Urinary bladder (tissue), 4 donors: ENCODE measurements around the gene STK38L. TPM values are rescaled to one million over a fixed set of nuclear protein-coding genes. Genes with fewer than 3 reads are reported as not detected.
"Not testable (repeated sequence)": the region's sequence is repeated elsewhere in the genome, so short reads cannot be mapped to it uniquely, and the experiment has no call there.

Experiments
- DNase-seq: peaks from one replicate; pipeline ENCODE4 v3.0.0-alpha.2; 2015; ENCODE audit errors: extremely low spot score
- H3K27ac ChIP-seq: one replicate; pipeline ENCODE4 v1.5.1; 2013; ENCODE audit warnings: low read depth, mild to moderate bottlenecking, moderate library complexity
- H3K36me3 ChIP-seq: one replicate; pipeline ENCODE4 v1.6.1; 2013; ENCODE audit warnings: mild to moderate bottlenecking, moderate library complexity; ENCODE audit not compliant: insufficient read depth
- H3K4me1 ChIP-seq: one replicate; pipeline ENCODE4 v1.6.1; 2013; ENCODE audit warnings: mild to moderate bottlenecking, moderate library complexity; ENCODE audit not compliant: insufficient read depth
- H3K4me3 ChIP-seq: one replicate; pipeline ENCODE4 v1.5.1; 2013; ENCODE audit warnings: low read depth, low read length
- WGBS: extraction: QIAGEN DNeasy Blood & Tissue Kit; methylation state at CpG from one replicate; pipeline ENCODE4 v1.1.7; 2013; 5-methylcytosine and 5-hydroxymethylcytosine counted together
- polyA plus RNA-seq: library from polyadenylated mRNA; stranded (reverse); fragments of 200-250 nt; gene quantifications from one replicate; pipeline ENCODE4 v1.2.3, GENCODE V29; 2013
- total RNA-seq: library from RNA; depleted of rRNA; stranded (reverse); fragments of >200 nt; gene quantifications from one replicate; pipeline ENCODE4 v1.2.3, GENCODE V29; 2014
- donor health status: healthy with polysubstance abuse.
- donor health status: healthy.

Gene STK38L
- total and polyA plus RNA-seq, 2 donors, result 19.1 to 77.1 TPM

- Histone ChIP-seq H3K4me3 (no peak overlapping the region), H3K4me1 (no peaks in the 10 kb centered on the region), H3K36me3 (no peaks in the 10 kb centered on the region), H3K27ac (no peak overlapping the region)
- WGBS, result 95% methylated on average over 9 of the region's 9 CpGs
- no peak for DNase-seq
These were observed 30.0 kb upstream of the STK38L start for GRCh38 chr12:27213830-27214787.

GRCh38 chr12:27217590-27217989 is 26.5 kb upstream of the STK38L start:
- Histone ChIP-seq H3K36me3 (no peaks in the 10 kb centered on the region), H3K4me3 (no peak overlapping the region), H3K4me1 (no peaks in the 10 kb centered on the region), H3K27ac (no peak overlapping the region)
- no peak for DNase-seq
- 90% methylated on average over 2 of the region's 2 CpGs for WGBS

DNA sequence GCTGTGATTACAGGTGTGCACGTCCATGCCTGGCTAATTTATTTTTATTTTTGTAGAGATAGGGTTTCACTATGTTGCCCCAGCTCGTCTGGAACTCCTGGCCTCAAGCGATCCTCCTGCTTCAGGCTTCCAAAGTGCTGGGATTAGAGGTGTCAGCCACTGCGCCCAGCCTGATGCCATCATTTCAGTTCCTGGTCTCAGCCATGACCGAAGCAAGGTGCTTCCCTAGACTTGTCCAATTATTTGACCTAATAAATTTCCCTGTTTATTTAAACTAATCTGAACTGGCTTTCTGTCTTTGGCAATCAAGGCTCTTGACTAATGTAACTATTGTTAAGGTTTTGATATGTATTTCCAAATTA is 24.4 kb upstream of the STK38L start:
- H3K27ac ChIP-seq, result no peak overlapping the region
- 78% methylated on average over 5 of the region's 5 CpGs for WGBS

GRCh38 chr12:27220055-27220987 is 23.8 kb upstream of the STK38L start:
- WGBS, result 60% methylated on average over 4 of the region's 4 CpGs
- Histone ChIP-seq H3K36me3 (no peaks in the 10 kb centered on the region), H3K27ac (no peak overlapping the region), H3K4me1 (no peaks in the 10 kb centered on the region), H3K4me3 (no peak overlapping the region)
- DNase-seq, result no peak

More for the DNA sequence above, 24.4 kb upstream of the STK38L start:
- H3K36me3 ChIP-seq, result no peaks in the 10 kb centered on the region
- no peak overlapping the region for H3K4me3 ChIP-seq
- no peaks in the 10 kb centered on the region for H3K4me1 ChIP-seq
- DNase-seq, result no peak

DNA sequence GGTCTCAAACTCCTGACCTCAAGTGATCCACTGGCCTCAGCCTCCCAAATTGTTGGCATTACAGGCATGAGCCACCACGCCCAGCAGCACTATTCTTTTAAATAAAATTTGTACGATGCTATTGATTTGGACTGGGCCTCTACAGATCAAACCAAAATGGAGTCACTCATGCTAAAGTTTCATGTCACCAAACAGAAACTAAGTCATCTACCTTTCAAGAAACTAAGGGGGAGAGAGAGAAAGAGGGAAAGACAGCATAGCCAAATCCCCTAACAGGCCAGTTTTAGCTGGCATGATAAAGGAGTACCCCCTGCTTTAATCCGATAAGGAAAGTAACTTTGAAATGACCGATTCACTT is 23.1 kb upstream of the STK38L start:
- no peak overlapping the region for H3K27ac ChIP-seq

GRCh38 chr12:27221625-27222387 is 22.3 kb upstream of the STK38L start:
- Histone ChIP-seq H3K27ac (no peak overlapping the region), H3K36me3 (no peaks in the 10 kb centered on the region), H3K4me3 (no peak overlapping the region), H3K4me1 (peaks cover 2% of the 10 kb centered on the region)
- 92% methylated on average over 7 of the region's 7 CpGs for WGBS
- DNase-seq, result no peak

More for the DNA sequence above, 23.1 kb upstream of the STK38L start:
- no peak overlapping the region for H3K4me3 ChIP-seq
- H3K36me3 ChIP-seq, result no peaks in the 10 kb centered on the region
- DNase-seq, result no peak
- 84% methylated on average over 4 of the region's 4 CpGs for WGBS
- no peaks in the 10 kb centered on the region for H3K4me1 ChIP-seq

DNA sequence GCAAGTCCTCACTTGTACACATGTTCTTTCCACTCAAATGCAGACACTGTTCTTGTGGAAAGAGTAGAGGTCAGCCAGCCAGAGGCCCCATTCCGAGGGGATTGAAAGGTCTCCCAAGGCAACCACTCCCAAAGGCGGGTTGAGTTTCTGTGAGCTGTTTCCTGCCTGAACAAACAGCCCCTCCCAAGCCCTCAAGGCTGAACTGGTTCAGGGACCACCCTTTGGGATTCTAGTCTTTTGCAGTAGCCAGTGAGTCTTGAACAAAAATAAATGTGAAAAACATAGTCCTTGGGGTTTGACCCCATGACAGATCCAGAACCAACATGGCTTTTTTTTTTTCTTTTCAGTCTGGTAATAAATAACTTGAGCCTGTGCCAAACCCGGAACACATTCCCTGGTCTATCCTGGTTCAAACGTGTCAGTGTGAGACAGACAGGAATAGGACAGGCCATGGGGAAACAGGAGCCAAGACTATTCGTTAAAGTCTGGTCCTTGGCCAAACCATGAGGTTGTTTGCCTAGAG is 17.6 kb upstream of the STK38L start:
- WGBS, result 47% methylated on average over 5 of the region's 5 CpGs
- no peak overlapping the region for H3K27ac ChIP-seq
- H3K4me1 ChIP-seq, result peaks cover 2% of the 10 kb centered on the region
- no peak overlapping the region for H3K4me3 ChIP-seq
- no peaks in the 10 kb centered on the region for H3K36me3 ChIP-seq
- DNase-seq, result no peak

GRCh38 chr12:27229367-27229766 is 14.7 kb upstream of the STK38L start:
- 68% methylated on average over 1 of the region's 1 CpG for WGBS
- Histone ChIP-seq H3K36me3 (no peaks in the 10 kb centered on the region), H3K4me3 (no peak overlapping the region), H3K4me1 (peaks cover 2% of the 10 kb centered on the region), H3K27ac (no peak overlapping the region)
- no peak for DNase-seq

- WGBS, result 88% methylated on average over 4 of the region's 4 CpGs
- not testable (repeated sequence) for H3K36me3 ChIP-seq, H3K4me1 ChIP-seq, H3K27ac ChIP-seq, DNase-seq, H3K4me3 ChIP-seq
These were observed 12.7 kb upstream of the STK38L start for GRCh38 chr12:27231374-27231773.

DNA sequence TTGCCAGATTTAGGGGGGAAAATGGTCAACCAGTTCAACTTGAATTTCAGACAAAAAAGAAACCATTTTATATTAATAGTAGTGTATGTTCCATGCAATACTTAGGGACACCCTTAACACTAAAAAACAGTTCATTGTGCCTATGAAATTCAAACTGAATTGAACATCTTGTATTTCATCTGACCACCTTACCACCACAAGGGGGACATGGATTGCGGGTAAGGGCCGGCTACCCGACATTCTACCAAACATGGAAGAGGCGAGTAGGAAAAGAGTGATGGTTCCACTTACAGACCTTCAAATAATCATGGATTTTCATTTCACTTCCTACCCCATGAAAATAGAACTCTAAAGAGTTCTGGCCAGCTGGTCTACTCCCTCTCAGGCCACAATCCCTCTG is 10.3 kb upstream of the STK38L start:
- no peaks in the 10 kb centered on the region for H3K36me3 ChIP-seq
- WGBS, result 95% methylated on average over 4 of the region's 4 CpGs
- no peak overlapping the region for H3K4me3 ChIP-seq
- no peak for DNase-seq
- no peak overlapping the region for H3K27ac ChIP-seq
- H3K4me1 ChIP-seq, result no peaks in the 10 kb centered on the region

DNA sequence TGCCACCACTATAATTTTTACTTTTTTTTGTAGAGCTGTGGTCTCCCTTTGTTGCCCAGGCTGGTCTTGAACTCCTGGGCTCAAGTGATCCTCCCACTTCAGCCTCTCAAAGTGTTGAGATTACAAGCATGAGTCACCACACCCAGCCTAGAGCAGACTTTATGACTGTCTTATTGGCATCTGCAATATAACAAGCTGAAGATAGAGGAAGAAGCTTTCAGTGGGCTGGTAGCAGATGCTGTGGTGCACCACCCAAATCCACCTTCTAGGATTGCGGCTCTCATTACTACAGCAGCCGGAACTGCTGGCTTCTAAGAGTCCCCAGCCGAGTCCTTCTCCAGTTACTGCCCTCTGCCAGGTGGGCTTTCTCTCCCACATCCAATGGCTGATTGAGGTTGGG is 7.6 kb upstream of the STK38L start:
- WGBS, result 89% methylated on average over 3 of the region's 3 CpGs
- Histone ChIP-seq H3K27ac (no peak overlapping the region), H3K4me3 (no peak overlapping the region), H3K36me3 (no peaks in the 10 kb centered on the region), H3K4me1 (no peaks in the 10 kb centered on the region)
- DNase-seq, result no peak

DNA sequence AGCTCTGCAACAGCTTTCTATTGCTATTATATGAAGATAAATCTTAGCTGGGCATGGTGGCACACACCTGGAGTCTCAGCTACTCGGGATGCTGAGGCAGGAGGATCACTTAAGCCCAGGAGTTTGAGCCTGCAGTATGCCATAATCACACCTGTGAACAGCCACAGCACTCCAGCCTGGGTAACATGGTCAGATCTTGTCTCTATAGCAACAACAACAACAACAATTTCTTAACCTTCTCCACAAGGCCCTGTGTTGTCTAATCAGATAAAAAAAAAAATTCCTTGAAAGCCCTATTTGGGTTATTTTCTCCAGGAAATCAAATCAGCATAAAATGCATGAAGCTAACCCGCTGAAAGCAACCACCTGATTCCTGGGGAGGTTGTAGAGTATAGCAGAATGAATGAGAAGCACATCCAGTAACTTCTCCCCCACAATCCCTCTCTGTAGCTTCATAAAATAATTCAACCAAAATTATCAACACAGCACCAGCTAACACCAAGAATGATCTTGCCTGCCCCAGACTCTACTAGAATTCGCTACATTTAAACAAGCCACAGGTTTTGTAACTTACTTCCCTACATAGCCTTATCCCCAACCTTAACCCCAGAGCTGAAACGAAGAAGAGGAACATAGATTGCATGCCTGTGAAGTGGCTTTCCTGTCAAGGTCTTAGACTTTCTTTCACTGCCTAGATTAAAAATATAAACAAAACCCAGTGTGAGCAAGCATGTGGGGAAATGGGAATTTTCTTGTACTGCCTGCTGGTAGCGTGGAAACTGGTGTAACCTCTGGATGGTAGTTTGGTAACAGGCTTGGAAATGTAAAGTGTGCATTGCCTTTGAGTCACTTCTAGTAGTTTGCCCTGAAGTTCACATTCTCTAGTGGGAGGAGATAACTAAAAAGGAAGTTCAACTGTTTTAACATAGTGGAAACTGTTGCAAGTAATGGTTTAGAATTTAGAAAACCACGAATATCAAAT is 6.0 kb upstream of the STK38L start:
- 64% methylated on average over 6 of the region's 6 CpGs for WGBS
- DNase-seq, result no peak
- Histone ChIP-seq H3K4me3 (no peak overlapping the region), H3K4me1 (no peaks in the 10 kb centered on the region), H3K27ac (no peak overlapping the region), H3K36me3 (no peaks in the 10 kb centered on the region)
